Neural cell (in vitro differentiated cells): ENCODE results near the gene SGMS2.

ENCODE experiments used
- CTCF ChIP-seq: fragments of 450-650 bp; IDR thresholded peaks from 2 replicates; pipeline ENCODE4 v1.5.1; 2014; ENCODE audit warnings: antibody characterized with exemption, mild to moderate bottlenecking, moderate library complexity; ENCODE audit not compliant: poor library complexity, severe bottlenecking
- EP300 ChIP-seq: fragments of 450-650 bp; conservative IDR thresholded peaks from 2 replicates; pipeline ENCODE4 v1.6.1; 2014; ENCODE audit warnings: antibody characterized with exemption, mild to moderate bottlenecking, moderate library complexity; ENCODE audit not compliant: poor library complexity, severe bottlenecking
- EZH2 ChIP-seq: fragments of 200-600, 300-800 bp; shearing (Covaris generic), sonication (generic); IDR thresholded peaks from 2 replicates; pipeline ENCODE4 v1.6.1; 2014; ENCODE audit warnings: antibody characterized with exemption, low read length, borderline replicate concordance, mild to moderate bottlenecking; ENCODE audit not compliant: insufficient read depth, poor library complexity, severe bottlenecking
- POLR2AphosphoS5 ChIP-seq: IDR thresholded peaks from 2 replicates; pipeline ENCODE4 v1.6.1; 2012
- RAD21 ChIP-seq: fragments of 450-650 bp; conservative IDR thresholded peaks from 2 replicates; pipeline ENCODE4 v1.6.1; 2014; ENCODE audit warnings: antibody characterized with exemption, mild to moderate bottlenecking, moderate library complexity
- TAF1 ChIP-seq: IDR thresholded peaks from 2 replicates; pipeline ENCODE4 v1.6.1; 2012; ENCODE audit warnings: low read depth
- TF ChIP-seq, protein P1 (sequence below): IDR thresholded peaks from 2 replicates; pipeline ENCODE4 v1.6.1; 2012; ENCODE audit warnings: borderline replicate concordance

DNA sequence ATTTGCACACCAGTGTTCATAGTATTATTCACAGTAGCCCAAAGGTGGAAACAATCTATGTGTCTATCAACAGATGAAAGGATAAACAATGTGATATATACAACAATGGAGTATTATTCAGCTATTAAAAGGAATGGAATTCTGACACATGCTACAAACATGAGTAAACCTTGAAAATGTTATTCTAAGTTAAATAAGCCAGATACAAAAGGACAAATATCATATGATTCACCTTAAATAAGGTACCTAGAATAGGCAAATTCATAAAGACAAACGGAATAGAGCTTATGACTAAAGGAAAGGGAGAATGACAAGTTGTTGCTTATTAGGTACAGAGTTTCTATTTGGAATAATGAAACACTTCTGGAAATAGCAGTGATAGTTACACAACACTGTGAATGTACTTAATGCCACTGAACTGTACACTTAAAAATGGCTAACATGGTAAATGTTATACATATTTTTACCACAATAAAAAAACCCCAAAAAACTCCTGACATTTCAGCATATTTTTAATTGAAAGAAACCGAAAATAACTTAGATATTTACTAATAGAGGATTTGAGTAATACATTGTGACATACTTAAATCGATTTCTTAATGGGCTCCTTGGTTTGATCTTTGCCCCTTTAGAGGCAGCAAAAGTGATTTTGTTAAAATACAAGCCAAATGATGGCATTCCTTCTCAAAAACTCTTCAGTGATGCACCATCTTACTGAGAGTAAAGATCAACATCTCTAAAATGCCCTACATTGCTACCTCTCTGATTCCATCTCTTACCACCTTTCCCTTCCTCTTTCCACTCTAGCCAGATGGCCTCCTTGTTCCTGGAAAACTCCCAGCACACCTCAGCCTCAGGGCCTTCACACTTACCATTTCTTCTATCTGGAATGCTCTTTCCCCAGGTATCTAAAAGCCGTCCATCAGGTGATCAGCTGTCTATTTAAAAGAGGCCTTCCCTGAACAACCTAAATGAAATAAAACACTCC, 98.0 kb downstream of the SGMS2 start:
- no peak for TF ChIP-seq CTCF
- TF ChIP-seq EZH2, result no peak
- no peak for TF ChIP-seq TAF1
- TF ChIP-seq, protein P1, sequence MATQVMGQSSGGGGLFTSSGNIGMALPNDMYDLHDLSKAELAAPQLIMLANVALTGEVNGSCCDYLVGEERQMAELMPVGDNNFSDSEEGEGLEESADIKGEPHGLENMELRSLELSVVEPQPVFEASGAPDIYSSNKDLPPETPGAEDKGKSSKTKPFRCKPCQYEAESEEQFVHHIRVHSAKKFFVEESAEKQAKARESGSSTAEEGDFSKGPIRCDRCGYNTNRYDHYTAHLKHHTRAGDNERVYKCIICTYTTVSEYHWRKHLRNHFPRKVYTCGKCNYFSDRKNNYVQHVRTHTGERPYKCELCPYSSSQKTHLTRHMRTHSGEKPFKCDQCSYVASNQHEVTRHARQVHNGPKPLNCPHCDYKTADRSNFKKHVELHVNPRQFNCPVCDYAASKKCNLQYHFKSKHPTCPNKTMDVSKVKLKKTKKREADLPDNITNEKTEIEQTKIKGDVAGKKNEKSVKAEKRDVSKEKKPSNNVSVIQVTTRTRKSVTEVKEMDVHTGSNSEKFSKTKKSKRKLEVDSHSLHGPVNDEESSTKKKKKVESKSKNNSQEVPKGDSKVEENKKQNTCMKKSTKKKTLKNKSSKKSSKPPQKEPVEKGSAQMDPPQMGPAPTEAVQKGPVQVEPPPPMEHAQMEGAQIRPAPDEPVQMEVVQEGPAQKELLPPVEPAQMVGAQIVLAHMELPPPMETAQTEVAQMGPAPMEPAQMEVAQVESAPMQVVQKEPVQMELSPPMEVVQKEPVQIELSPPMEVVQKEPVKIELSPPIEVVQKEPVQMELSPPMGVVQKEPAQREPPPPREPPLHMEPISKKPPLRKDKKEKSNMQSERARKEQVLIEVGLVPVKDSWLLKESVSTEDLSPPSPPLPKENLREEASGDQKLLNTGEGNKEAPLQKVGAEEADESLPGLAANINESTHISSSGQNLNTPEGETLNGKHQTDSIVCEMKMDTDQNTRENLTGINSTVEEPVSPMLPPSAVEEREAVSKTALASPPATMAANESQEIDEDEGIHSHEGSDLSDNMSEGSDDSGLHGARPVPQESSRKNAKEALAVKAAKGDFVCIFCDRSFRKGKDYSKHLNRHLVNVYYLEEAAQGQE, result no peak
- TF ChIP-seq POLR2AphosphoS5, result no peak
- no peak for TF ChIP-seq RAD21
- no peak for TF ChIP-seq EP300
